Nucleus accumbens (tissue), 56 donors: ENCODE measurements around the gene HMGN4.
"Not testable (repeated sequence)": the region's sequence is repeated elsewhere in the genome, so short reads cannot be mapped to it uniquely, and the experiment has no call there.

Source experiments
- DNase-seq, 56 donors: peaks; one replicate each; lab custom pipeline; 2025; lab: John Stamatoyannopoulos, UW

HMGN4 gene

GRCh38 chr6:26545627-26546026 lies 7.5 kb downstream of the HMGN4 start:
- no peak for DNase-seq

DNA sequence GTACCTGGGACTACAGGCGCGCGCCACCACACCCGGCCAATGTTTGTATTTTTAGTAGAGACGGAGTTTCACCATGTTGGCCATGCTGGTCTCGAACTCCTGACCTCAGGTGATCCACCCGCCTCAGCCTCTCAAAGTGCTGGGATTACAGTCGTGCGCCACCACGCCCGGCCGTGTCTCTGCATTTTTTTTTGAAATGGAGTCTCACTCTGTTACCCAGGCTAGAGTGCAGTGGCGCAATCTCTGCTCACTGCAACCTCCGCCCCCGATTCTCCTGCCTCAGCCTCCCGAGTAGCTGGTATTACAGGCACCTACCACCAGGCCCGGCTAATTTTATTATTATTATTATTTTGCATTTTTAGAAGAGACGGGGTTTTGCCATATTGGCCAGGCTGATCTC lies 9.2 kb downstream of the HMGN4 start:
- not testable (repeated sequence) for DNase-seq

- peak in 17 of 56 donors; percentile 1 to 36 (median 6) for DNase-seq
Observed at GRCh38 chr6:26550250-26550993, 12.3 kb downstream of the HMGN4 start.

- no peak for DNase-seq
Observed at GRCh38 chr6:26552205-26552604, 14.0 kb downstream of the HMGN4 start.

- no peak for DNase-seq
Observed at GRCh38 chr6:26552640-26553188, 14.5 kb downstream of the HMGN4 start.

DNA sequence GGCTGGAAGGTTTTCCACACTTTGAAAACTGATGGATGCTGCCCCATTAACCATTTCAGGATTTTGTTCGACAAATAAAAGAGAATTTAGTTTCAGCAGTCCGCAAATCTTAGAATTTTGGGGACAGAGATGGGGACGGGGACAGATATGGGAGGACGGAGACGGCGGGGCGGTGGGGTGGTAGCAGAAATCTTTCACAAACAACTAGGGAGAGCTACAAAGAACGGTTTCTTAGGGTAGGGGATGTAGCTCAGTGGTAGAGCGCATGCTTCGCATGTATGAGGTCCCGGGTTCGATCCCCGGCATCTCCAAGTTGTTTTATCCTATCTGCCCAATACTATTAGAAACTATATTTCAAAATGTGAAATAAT lies 15.1 kb downstream of the HMGN4 start:
- peak in 54 of 56 donors; percentile 13 to 87 (median 61) for DNase-seq

DNA sequence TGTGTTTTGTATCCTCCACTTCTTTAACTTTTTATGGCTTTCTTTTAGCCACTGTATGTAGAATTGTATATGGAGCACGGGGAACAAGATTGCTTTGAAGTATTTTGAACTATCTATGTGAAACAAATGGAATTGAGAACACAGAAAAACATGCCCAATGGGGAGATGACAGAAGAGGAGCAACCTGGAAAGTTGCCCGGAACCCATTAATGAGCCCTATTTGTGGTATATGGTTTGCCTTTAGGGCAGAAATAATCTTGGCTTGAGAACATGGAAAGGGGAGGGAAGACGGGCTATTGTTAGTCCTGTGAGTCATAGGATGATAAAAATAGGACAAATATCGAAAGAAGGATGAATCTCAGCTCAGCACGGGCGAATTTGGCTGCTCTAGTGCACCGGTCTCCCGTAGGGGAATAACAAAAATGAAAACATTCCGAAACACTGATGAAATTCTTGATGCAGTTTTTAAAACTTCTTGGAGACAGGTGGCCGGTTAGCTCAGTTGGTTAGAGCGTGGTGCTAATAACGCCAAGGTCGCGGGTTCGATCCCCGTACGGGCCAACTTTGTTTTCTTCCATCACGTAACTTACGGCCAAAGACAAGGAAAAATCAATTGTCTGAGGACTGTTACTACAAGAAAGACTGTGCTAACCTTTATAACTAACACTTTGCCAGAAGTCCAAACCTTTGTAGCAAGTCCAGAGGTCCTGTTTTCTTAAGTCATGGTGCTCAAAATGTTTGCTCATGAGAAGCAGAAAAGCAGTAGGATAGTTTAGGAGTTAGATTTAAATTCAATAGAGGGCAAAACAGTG lies 15.7 kb downstream of the HMGN4 start:
- DNase-seq = peak in 46 of 56 donors; percentile 10 to 83 (median 47)

DNA sequence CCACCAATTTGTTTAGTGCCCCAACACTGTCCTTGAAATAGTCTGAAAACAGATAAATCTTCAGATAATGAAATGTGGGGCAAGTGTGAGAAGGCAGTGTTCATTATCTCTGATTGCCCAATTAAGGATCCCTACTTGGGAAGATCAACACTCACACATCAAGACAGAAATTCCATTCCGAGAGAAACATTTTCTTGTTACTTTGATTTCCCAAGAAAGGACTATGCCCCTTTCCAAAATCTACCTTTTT lies 16.2 kb downstream of the HMGN4 start:
- no peak for DNase-seq

- DNase-seq = peak in 30 of 56 donors; percentile 6 to 63 (median 16)
Observed at GRCh38 chr6:26554697-26555504, 16.7 kb downstream of the HMGN4 start.

- DNase-seq = no peak
Observed at GRCh38 chr6:26555505-26556262, 17.5 kb downstream of the HMGN4 start.

DNA sequence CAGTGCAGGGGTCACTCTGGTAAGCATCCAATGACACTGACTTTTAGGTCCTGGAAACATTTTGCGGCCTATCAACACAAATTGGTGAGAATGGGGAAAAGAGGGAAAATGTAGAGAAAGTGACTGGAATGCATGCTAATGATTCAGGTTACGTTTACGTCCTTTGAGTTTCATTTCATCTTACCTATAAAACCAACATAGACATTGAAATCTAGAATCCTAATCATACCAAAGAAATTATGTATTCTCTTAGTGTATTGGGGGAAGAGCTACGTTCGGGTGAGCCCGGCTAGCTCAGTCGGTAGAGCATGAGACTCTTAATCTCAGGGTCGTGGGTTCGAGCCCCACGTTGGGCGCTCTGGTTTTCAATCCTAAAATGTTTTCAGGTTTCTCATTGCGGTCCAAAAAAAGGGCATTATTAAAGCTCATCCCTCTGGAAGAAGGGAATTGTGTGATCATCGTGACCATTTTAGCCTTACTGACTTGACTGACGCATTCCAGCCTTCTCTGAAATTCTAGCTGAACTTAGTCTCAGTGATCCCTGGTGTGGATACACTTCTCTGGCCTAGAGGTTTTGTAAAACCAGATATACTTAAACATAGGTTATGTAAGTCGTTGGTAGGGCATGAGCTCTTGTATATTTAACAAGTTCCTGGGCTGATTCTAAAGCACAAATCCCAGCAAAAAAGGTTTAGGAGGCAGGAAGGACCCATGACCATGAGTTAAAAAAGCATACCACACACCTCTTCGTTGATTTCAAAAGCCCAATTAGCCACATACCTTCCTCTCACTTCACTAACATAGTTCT lies 18.3 kb downstream of the HMGN4 start:
- peak in 23 of 56 donors; percentile 2 to 60 (median 15) for DNase-seq

DNA sequence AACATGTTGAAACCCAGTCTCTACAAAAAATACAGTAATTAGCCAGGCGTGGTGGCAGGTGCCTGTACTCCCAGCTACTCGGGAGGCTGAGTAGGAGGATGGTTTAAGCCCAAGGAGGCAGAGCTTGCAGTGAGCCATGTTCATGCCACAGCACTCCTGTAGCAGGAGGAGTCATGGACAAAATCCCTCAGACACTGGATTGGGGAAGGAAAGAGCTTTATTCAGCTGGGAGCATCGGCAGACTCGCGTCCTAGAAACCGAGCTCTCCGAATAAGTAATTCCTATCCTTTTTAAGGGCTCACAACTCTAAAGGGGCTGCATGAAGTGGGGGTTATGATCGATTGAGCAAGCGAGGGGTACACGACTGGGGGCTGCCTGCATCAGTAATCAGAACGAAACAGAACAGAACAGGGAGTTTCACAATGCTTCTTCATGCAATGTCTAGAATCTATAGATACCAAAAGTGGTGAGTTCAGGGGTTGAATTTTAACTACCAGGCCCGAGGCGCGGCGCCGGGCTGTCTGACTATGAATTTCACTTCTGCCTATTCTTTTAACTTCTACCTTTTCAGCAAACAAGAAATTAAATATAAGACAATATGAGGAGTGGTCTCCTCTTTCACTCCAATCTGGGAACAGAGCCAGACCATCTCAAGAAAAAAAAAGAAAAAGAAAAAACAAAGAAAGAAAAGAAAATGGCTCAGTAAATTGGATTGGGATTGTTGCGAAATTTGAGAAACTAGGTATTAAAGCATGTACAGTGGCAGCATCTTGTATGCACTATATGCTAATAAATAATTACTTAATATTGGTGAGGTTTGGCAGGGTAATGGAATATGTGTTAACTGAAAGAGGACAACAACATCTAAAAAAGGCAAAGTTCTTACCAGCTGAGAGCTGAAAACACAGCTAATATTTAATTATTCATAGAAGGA lies 23.6 kb downstream of the HMGN4 start:
- DNase-seq = no peak

DNA sequence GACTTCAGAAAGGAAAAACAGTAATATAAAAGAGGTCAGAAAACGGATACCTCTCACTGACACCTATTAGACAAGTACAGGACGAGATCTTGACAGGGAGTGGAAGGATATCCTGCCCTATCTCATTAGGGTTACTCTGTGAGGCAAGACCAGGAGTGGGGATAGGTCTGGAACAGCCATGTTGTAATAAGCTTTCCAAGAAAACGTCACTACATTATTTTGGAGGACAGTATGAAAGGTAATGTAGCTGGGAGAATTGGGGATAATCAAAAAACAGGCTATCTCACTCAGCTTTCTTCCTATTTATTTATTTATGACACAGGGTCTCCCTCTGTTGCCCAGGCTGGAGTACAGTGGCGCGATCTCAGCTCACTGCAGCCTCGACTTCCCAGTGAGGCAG lies 25.3 kb downstream of the HMGN4 start:
- DNase-seq = no peak

- DNase-seq = peak; percentile 14 to 96 (median 84)
Observed at GRCh38 chr6:26568601-26569432, 30.7 kb downstream of the HMGN4 start.

GRCh38 chr6:26569433-26569764 lies 31.2 kb downstream of the HMGN4 start:
- no peak for DNase-seq

DNA sequence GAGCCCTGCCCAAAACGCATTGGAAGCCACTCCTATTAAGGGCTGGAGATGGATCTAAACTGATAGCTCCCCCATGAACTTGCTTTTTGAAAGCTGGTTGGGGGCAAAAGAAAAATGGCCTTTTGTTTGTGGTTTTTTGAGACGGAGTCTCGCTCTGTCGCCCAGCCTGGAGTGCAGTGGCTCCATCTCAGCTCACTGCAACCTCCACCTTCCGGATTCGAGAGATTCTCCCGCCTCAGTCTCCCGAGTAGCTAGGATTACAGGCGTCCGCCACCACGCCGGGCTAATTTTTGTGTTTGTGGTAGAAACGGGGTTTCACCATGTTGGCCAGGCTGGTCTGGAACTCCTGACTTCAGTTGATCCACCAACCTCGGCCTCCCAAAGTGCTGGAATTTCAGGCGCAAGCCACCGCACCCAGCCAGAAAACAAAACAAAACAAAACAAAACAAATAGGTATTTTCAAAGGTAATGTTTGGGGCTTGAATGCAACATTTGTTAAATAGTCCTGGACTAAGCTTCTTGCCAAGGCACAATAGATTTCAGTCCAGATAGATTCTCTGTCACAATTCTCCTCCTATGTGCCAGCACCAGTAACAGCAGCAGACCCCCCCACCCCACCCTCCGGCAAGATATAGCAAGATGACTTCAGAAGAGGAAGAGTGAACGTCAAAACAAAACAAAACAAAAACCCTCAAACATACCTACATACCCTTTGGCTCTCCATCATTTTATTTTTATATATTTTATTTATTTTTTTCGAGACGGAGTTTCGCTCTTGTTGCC lies 32.1 kb downstream of the HMGN4 start:
- no peak for DNase-seq
